Heart right ventricle (tissue), 16 donors: ENCODE results near the gene URAD. TPM values are rescaled to one million over a fixed set of nuclear protein-coding genes. Genes with fewer than 3 reads are reported as not detected.

ENCODE experiments used
- ATAC-seq, 8 donors: fragments of 200-7000 bp; cut with Tn5 transposase; one replicate each; pipeline ENCODE4 v1.9.1; 2020; ENCODE audit warnings: mild to moderate bottlenecking in 8 of 8, moderate library complexity in 8 of 8, moderate number of reproducible peaks in 1 of 8
- DNase-seq, 2 donors: peaks; one replicate each; pipeline ENCODE4 v3.0.0-alpha.2; 2020
- H3K27ac ChIP-seq, 10 donors: fragments of 200-600 bp; sonication (generic) in 2 of 10; one replicate each; pipeline versions ENCODE4 v1.5.0 to v1.8.0; 2020 to 2022; ENCODE audit warnings: mild to moderate bottlenecking in 3 of 10
- H3K27me3 ChIP-seq, 7 donors: fragments of 200-600 bp; one replicate each; pipeline ENCODE4 v1.8.0; 2021 to 2022; ENCODE audit warnings: mild to moderate bottlenecking in 2 of 7
- H3K36me3 ChIP-seq, 9 donors: fragments of 200-600 bp; sonication (generic) in 1 of 9; one replicate each; pipeline versions ENCODE4 v1.5.0 to v1.8.0; 2020 to 2022; ENCODE audit warnings: mild to moderate bottlenecking in 2 of 9
- H3K4me1 ChIP-seq, 9 donors: fragments of 200-600 bp; sonication (generic) in 1 of 9; one replicate each; pipeline versions ENCODE4 v1.5.0 to v1.8.0; 2020 to 2022; ENCODE audit warnings: mild to moderate bottlenecking in 4 of 9
- H3K4me3 ChIP-seq, 10 donors: fragments of 200-600 bp; sonication (generic) in 2 of 10; one replicate each; pipeline versions ENCODE4 v1.5.0 to v1.8.0; 2020 to 2022; ENCODE audit warnings: mild to moderate bottlenecking in 7 of 10, moderate library complexity in 2 of 10
- H3K9me3 ChIP-seq, 11 donors: fragments of 200-600 bp in 10 of 11; sonication (generic) in 2 of 11; one replicate each; pipeline versions ENCODE4 v1.5.0 to v1.8.0; 2013 to 2022; ENCODE audit warnings: mild to moderate bottlenecking in 2 of 11, control low read depth in 1 of 11, moderate library complexity in 1 of 11
- CTCF ChIP-seq, 9 donors: fragments of 200-600 bp; sonication (generic) in 2 of 9; IDR thresholded peaks; one replicate each; pipeline versions ENCODE4 v1.5.0 to v1.8.0; 2021 to 2022; ENCODE audit warnings: antibody characterized with exemption in 9 of 9, mild to moderate bottlenecking in 5 of 9, moderate library complexity in 1 of 9
- WGBS, 2 donors: extraction: QIAGEN DNeasy Blood & Tissue Kit; methylation state at CpG; one replicate each; pipeline ENCODE4 v1.1.7; 2013; ENCODE audit warnings: inconsistent platforms in 1 of 2; 5-methylcytosine and 5-hydroxymethylcytosine counted together
- intact Hi-C, 10 donors: fragments of 100-400 bp; cut with DNase I; formaldehyde crosslinking; loops; one replicate each; pipeline versions ENCODE4 v1.11.1 to v1.14.2; 2022
- polyA plus RNA-seq, 2 donors: library from polyadenylated mRNA; stranded (reverse); fragments of 200-250 nt; gene quantifications; one replicate each; pipeline ENCODE4 v1.2.3, GENCODE V29; 2013
- total RNA-seq, 10 donors: library from RNA; stranded (reverse); fragmentation: NEBNext Ultra II Directional in 3 of 10; extraction: Animal tissue kit (Norgen Biotek cat#: 25700) in 3 of 10; gene quantifications; one replicate each; pipeline versions ENCODE4 v1.2.1 to v1.2.4, GENCODE V29; 2021 to 2023
- donor health status: Arrhythmogenic right ventricular cardiomyopathy.
- donor health status: ischemic (EF 13 %, LVEDD 7.1; RV severe dilation, severe dysfunction).
- donor health status: healthy with polysubstance abuse.
- donor health status: DM: no; HTN: yes; CAD: no.
- donor health status: DM: no; HTN: no; CAD: no.
- donor health status: ischemic (EF 25% LVEDD 6.9; RV normal size, moderate dysfunction).
- donor health status: ischemic (EF 25% LVEDD 5.7; RV mildly dilated, moderate dysfunction).
- donor health status: healthy.
- donor health status: DM: yes; HTN: yes; CAD: no.
- donor health status: Ischemic cardiomyopathy.
- donor health status: ischemic (EF 35%, LVEDD 5.7; RV mildly dilated, moderate dysfunction).
- donor health status: nonischemic (EF 11% LVEDD 7.7; RV severe dilation, severe dysfunction).
- donor health status: DM: yes; HTN: yes; CAD: no.
- donor health status: PGD.
- donor health status: ischemic (EF 29% LVEDD 5.4; RV normal size, mild dysfunction).
- donor health status: nonischemic (EF 23%, LVEDD 6.1; RV moderate dilation, normal function).

The URAD gene
- total and polyA plus RNA-seq, 12 donors, result 0.07 TPM; not detected in 11

DNA sequence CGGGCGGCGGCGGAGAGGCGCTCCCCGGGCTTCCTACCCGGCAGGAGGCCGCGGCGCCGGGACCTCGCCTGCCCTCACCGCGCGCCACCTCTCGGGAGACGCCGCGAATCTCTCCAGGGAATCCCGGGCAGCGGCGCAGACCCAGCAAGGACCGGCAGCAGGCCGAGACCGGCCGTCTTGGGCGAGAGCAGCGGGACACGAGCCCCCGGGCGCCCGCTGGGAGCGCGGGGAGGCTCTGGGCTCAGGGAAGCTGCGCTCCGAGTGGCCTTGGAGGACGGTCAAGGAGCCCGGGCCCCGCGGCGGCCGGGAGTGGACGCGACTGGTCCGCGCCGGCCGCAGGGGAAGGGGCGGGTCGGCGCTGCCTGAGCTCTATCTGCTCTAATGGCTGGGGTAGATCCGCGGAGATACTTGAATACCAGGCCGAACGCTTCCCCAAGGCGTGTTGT is 34.1 kb downstream of the URAD start:
- Histone ChIP-seq H3K4me3 (peak overlapping the region; percentile 20 to 56 (median 44)), H3K27me3 (peaks cover 22 to 100% (median 96%) of the 10 kb centered on the region in 7 donors), H3K27ac (no peak overlapping the region), H3K36me3 (no peaks in the 10 kb centered on the region), H3K4me1 (peaks cover 2 to 17% (median 13%) of the 10 kb centered on the region in 9 donors), H3K9me3 (peaks cover 0 to 10% (median 0%) of the 10 kb centered on the region in 11 donors)
- intact Hi-C loops, result loop anchor here in 4 of 10 donors (10.0 kb wide), 1 partner anchor 120 kb away; no protein-coding TSS in a partner anchor
- ATAC-seq, result peak in 4 of 8 donors; percentile 37 to 66 (median 64)
- TF ChIP-seq CTCF (IDR thresholded peaks at IDR 0.05), result no peak
- DNase-seq, result no peak
- WGBS, 2 donors, result 2% methylated on average over 56 of the region's 56 CpGs

GRCh38 chr13:27953676-27954405 is 34.7 kb downstream of the URAD start:
- TF ChIP-seq CTCF (IDR thresholded peaks at IDR 0.05), result peak; percentile 56 to 91 (median 82)
- 1 to 2% methylated on average over 71 of the region's 71 CpGs for WGBS, 2 donors
- DNase-seq (peak; percentile 47 to 74), ATAC-seq (peak; percentile 88 to 97 (median 92))
- Histone ChIP-seq H3K4me3 (peak overlapping the region; percentile 20 to 56 (median 44)), H3K27me3 (peaks cover 18 to 99% (median 96%) of the 10 kb centered on the region in 7 donors), H3K4me1 (peaks cover 2 to 15% (median 13%) of the 10 kb centered on the region in 9 donors), H3K27ac (no peak overlapping the region), H3K36me3 (no peaks in the 10 kb centered on the region), H3K9me3 (peaks cover 0 to 10% (median 0%) of the 10 kb centered on the region in 11 donors)
- intact Hi-C loops, result loop anchor here in 4 of 10 donors (10.0 kb wide), 1 partner anchor 119 kb away; no protein-coding TSS in a partner anchor

DNA sequence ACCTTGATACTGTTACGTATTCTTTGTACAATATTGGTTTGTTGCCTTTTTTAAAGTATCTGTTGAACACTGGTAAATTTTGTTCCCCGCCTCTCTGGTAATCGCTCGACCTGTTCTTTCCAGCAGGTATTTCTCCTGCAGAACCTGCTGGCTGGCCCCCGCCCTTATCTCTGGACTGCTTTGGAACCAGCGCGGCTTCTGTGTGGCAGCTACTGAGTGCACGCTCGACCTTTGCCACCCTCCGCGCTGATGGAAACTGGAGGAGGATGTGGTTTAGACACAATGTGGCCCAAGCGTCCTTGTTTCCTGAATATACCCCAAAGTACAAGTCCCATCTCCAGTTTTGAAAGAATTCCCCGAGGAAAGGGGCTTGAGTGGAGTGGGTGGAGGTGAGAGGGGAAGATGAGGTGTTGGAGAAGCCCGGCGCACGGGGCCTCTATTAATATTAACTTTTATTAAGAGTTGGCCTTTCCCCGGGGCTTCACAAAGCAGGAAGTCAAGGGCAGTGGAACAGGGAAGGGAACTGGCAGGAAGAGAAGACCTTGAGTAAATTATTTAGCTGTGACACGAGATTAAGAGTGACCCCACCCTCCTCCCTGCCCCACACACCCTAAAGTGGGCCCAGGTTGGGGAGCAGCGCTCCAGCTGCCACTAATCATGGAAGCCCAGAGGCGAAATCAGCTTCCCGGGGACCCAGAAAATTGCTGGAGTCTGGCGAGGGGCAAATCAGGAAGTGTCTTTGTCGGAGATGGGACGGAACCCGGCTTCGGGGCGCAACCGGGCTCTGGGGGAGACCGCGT is 35.4 kb downstream of the URAD start:
- intact Hi-C loops, result loop anchor here in 4 of 10 donors (10.0 kb wide), 1 partner anchor 118 kb away; no protein-coding TSS in a partner anchor

More for the DNA sequence above, 35.4 kb downstream of the URAD start:
- Histone ChIP-seq H3K4me1 (peaks cover 2 to 15% (median 13%) of the 10 kb centered on the region in 9 donors), H3K27me3 (peaks cover 18 to 94% (median 89%) of the 10 kb centered on the region in 7 donors), H3K4me3 (peak overlapping the region; percentile 20 to 56 (median 44)), H3K27ac (no peak overlapping the region), H3K36me3 (no peaks in the 10 kb centered on the region), H3K9me3 (peaks cover 0 to 10% (median 0%) of the 10 kb centered on the region in 11 donors)
- WGBS, 2 donors, result 20 to 22% methylated on average over 30 of the region's 30 CpGs
- no peak for TF ChIP-seq CTCF (IDR thresholded peaks at IDR 0.05)
- ATAC-seq, result no peak
- DNase-seq, result no peak
